Keratinocyte (primary cell): ENCODE results near the gene IFTAP.

ENCODE experiments used
- CTCF ChIP-seq, 3 experiments: IDR thresholded peaks in 1 of 3; conservative IDR thresholded peaks in 1 of 3; optimal IDR thresholded peaks in 1 of 3; 2 replicates in 2 of 3; 3 replicates in 1 of 3; pipeline versions ENCODE3 to v1.5.1; 2011; ENCODE audit warnings: low read length in 3 of 3, mild to moderate bottlenecking in 3 of 3, moderate library complexity in 2 of 3, control low read depth in 1 of 3, inconsistent platforms in 1 of 3; ENCODE audit not compliant: insufficient read depth in 2 of 3; ENCODE audit errors: extremely low read depth in 1 of 3
- EZH2 ChIP-seq: IDR thresholded peaks from one replicate; pipeline ENCODE4 v1.6.1; 2012; ENCODE audit warnings: inconsistent platforms, mild to moderate bottlenecking, low read length, moderate library complexity

- TF ChIP-seq CTCF (optimal IDR thresholded peaks at IDR 0.05 in 1 of 3, IDR thresholded peaks at IDR 0.05 in 1 of 3, conservative IDR thresholded peaks at IDR 0.05 in 1 of 3; ENCODE audit: extremely low read depth in 1 of 3, insufficient read depth in 2 of 3, low read length in 3 of 3) (no peak), EZH2 (no peak)
Observed at GRCh38 chr11:36627471-36627870, 33.2 kb downstream of the IFTAP start.
